Spleen (tissue), 11 donors: ENCODE measurements around the gene VSTM2L. TPM values are rescaled to one million over a fixed set of nuclear protein-coding genes. Genes with fewer than 3 reads are reported as not detected.

Experiments used
- DNase-seq: peaks from one replicate; pipeline ENCODE4 v3.0.0-alpha.2; 2020
- H3K27ac ChIP-seq, 8 donors: fragments of 200-600 bp; sonication (generic) in 7 of 8; 1 replicate in 4 of 8; 2 replicates in 4 of 8; pipeline versions ENCODE4 v1.5.0 to v1.8.0; 2016 to 2021; ENCODE audit warnings: inconsistent platforms in 4 of 8, mild to moderate bottlenecking in 4 of 8, moderate library complexity in 1 of 8
- H3K27me3 ChIP-seq, 7 donors: fragments of 200-600 bp; sonication (generic) in 6 of 7; replicated peaks in 1 of 7; 1 replicate in 4 of 7; 2 replicates in 3 of 7; pipeline versions ENCODE4 v1.5.0 to v1.8.0; 2016 to 2021; ENCODE audit warnings: inconsistent platforms in 3 of 7, mild to moderate bottlenecking in 1 of 7
- H3K36me3 ChIP-seq, 6 donors: fragments of 200-600 bp; sonication (generic) in 5 of 6; 1 replicate in 4 of 6; 2 replicates in 2 of 6; pipeline versions ENCODE4 v1.5.0 to v1.8.0; 2016 to 2021; ENCODE audit warnings: inconsistent platforms in 2 of 6
- H3K4me1 ChIP-seq, 6 donors: fragments of 200-600 bp; sonication (generic) in 5 of 6; 1 replicate in 3 of 6; 2 replicates in 3 of 6; pipeline versions ENCODE4 v1.5.0 to v1.8.0; 2016 to 2021; ENCODE audit warnings: inconsistent platforms in 3 of 6
- H3K4me3 ChIP-seq, 8 donors: fragments of 200-600 bp; sonication (generic) in 7 of 8; 1 replicate in 4 of 8; 2 replicates in 4 of 8; pipeline versions ENCODE4 v1.5.0 to v1.8.0; 2016 to 2021; ENCODE audit warnings: inconsistent platforms in 4 of 8, mild to moderate bottlenecking in 4 of 8, moderate library complexity in 2 of 8
- H3K9me3 ChIP-seq, 8 donors: fragments of 200-600 bp; sonication (generic) in 7 of 8; 1 replicate in 4 of 8; 2 replicates in 4 of 8; pipeline versions ENCODE4 v1.5.0 to v1.8.0; 2016 to 2021; ENCODE audit warnings: inconsistent platforms in 4 of 8
- CTCF ChIP-seq, 11 experiments: fragments of 200-600 bp in 7 of 11; fragments of 450-650 bp in 4 of 11; sonication (generic) in 4 of 11; IDR thresholded peaks in 8 of 11; conservative IDR thresholded peaks in 3 of 11; 1 replicate in 7 of 11; 2 replicates in 4 of 11; pipeline versions ENCODE4 v1.4.0 to v1.8.0; 2016 to 2021; ENCODE audit warnings: antibody characterized with exemption in 11 of 11, inconsistent platforms in 4 of 11, mild to moderate bottlenecking in 1 of 11
- POLR2A ChIP-seq, 3 donors: fragments of 450-650 bp; IDR thresholded peaks; one replicate each; pipeline ENCODE4 v1.5.1; 2017; ENCODE audit warnings: antibody characterized with exemption in 3 of 3, mild to moderate bottlenecking in 1 of 3
- POLR2AphosphoS5 ChIP-seq, 3 donors: sonication (generic); formaldehyde crosslinking; IDR thresholded peaks; one replicate each; pipeline ENCODE4 v1.5.1; 2017; ENCODE audit warnings: antibody characterized with exemption in 3 of 3
- WGBS, 5 donors: extraction: QIAGEN DNeasy Blood & Tissue Kit in 3 of 5; methylation state at CpG; one replicate each; pipeline versions ENCODE4 v1.1.5 to v1.1.7; 2013 to 2018; 5-methylcytosine and 5-hydroxymethylcytosine counted together
- intact Hi-C: fragments of 100-400 bp; cut with DNase I; formaldehyde crosslinking; loops from one replicate; pipeline ENCODE4 v1.15.0; 2023; ENCODE audit warnings: low total_unique reads
- polyA plus RNA-seq, 3 donors: library from polyadenylated mRNA; stranded (reverse); fragments of 200-250 nt; gene quantifications; one replicate each; pipeline ENCODE4 v1.2.1, GENCODE V29; 2013
- total RNA-seq, 7 donors: library from RNA; depleted of rRNA in 3 of 7; stranded (reverse); fragments of >200 nt in 3 of 7; fragmentation: NEBNext Ultra II Directional in 4 of 7; extraction: Animal tissue kit (Norgen Biotek cat#: 25700) in 4 of 7; gene quantifications; one replicate each; pipeline versions ENCODE4 v1.1.0 to v1.2.1, GENCODE V29; 2016 to 2021
- donor health status: healthy with polysubstance abuse.
- donor health status: DM: no; HTN: no; CAD: no; lungs with moderate emphysema.
- donor health status: DM: no; HTN: no; CAD: no.
- donor health status: Bipolar disorder and iron deficiency.
- donor health status: healthy.
- donor health status: DM: no; HTN: no; CAD: no.
- donor health status: DM: yes; HTN: yes; CAD: no.

The VSTM2L gene
- total and polyA plus RNA-seq, 10 donors, result 1.7 to 88.7 (median 24.6) TPM

- Histone ChIP-seq H3K27me3 (no peaks in the 10 kb centered on the region), H3K9me3 (no peaks in the 10 kb centered on the region), H3K27ac (no peak overlapping the region), H3K4me1 (peaks cover 0 to 10% (median 0%) of the 10 kb centered on the region in 6 donors), H3K4me3 (no peak overlapping the region), H3K36me3 (peaks cover 0 to 64% (median 32%) of the 10 kb centered on the region in 6 donors)
- intact Hi-C loops, result no loop called here
- no peak for DNase-seq
- TF ChIP-seq POLR2A (IDR thresholded peaks at IDR 0.05) (no peak), POLR2AphosphoS5 (IDR thresholded peaks at IDR 0.05) (no peak), CTCF (IDR thresholded peaks at IDR 0.05 in 8 of 11, conservative IDR thresholded peaks at IDR 0.05 in 3 of 11) (no peak)
- 91 to 98% (median 98%) methylated on average over 8 of the region's 8 CpGs for WGBS, 5 donors
Observed at GRCh38 chr20:37981568-37981967, 78.6 kb downstream of the VSTM2L start.

GRCh38 chr20:37983286-37983685 lies 80.4 kb downstream of the VSTM2L start:
- Histone ChIP-seq H3K36me3 (peaks cover 2 to 81% (median 42%) of the 10 kb centered on the region in 6 donors), H3K4me3 (no peak overlapping the region), H3K9me3 (no peaks in the 10 kb centered on the region), H3K4me1 (no peaks in the 10 kb centered on the region), H3K27me3 (no peaks in the 10 kb centered on the region), H3K27ac (no peak overlapping the region)
- 92 to 97% (median 93%) methylated on average over 13 of the region's 13 CpGs for WGBS, 5 donors
- TF ChIP-seq POLR2A (IDR thresholded peaks at IDR 0.05), result no peak
- TF ChIP-seq CTCF (IDR thresholded peaks at IDR 0.05 in 8 of 11, conservative IDR thresholded peaks at IDR 0.05 in 3 of 11), result no peak
- TF ChIP-seq POLR2AphosphoS5 (IDR thresholded peaks at IDR 0.05), result no peak
- intact Hi-C loops, result no loop called here
- no peak for DNase-seq

GRCh38 chr20:37984018-37984785 lies 81.3 kb downstream of the VSTM2L start:
- TF ChIP-seq POLR2AphosphoS5 (IDR thresholded peaks at IDR 0.05) (no peak), CTCF (IDR thresholded peaks at IDR 0.05 in 8 of 11, conservative IDR thresholded peaks at IDR 0.05 in 3 of 11) (no peak), POLR2A (IDR thresholded peaks at IDR 0.05) (no peak)
- WGBS, 5 donors, result 82 to 93% (median 92%) methylated on average over 14 of the region's 14 CpGs
- no peak for DNase-seq

GRCh38 chr20:37986044-37986858 lies 83.3 kb downstream of the VSTM2L start:
- Histone ChIP-seq H3K27me3 (no peaks in the 10 kb centered on the region), H3K4me3 (no peak overlapping the region), H3K4me1 (peaks cover 11 to 21% (median 19%) of the 10 kb centered on the region in 6 donors), H3K9me3 (no peaks in the 10 kb centered on the region), H3K36me3 (peaks cover 2 to 86% (median 36%) of the 10 kb centered on the region in 6 donors), H3K27ac (no peak overlapping the region)
- intact Hi-C loops, result no loop called here
- TF ChIP-seq POLR2AphosphoS5 (IDR thresholded peaks at IDR 0.05) (no peak), CTCF (IDR thresholded peaks at IDR 0.05 in 8 of 11, conservative IDR thresholded peaks at IDR 0.05 in 3 of 11) (no peak), POLR2A (IDR thresholded peaks at IDR 0.05) (no peak)
- 86 to 94% (median 91%) methylated on average over 9 of the region's 9 CpGs for whole genome bisulfite sequencing, 5 donors
- DNase-seq, result no peak

More at GRCh38 chr20:37984018-37984785, 81.3 kb downstream of the VSTM2L start:
- H3K36me3 ChIP-seq, result peaks cover 2 to 90% (median 45%) of the 10 kb centered on the region in 6 donors
- no peaks in the 10 kb centered on the region for H3K9me3 ChIP-seq
- no peaks in the 10 kb centered on the region for H3K27me3 ChIP-seq
- no peak overlapping the region for H3K27ac ChIP-seq
- H3K4me1 ChIP-seq, result peaks cover 0 to under 1% (median 0%) of the 10 kb centered on the region in 6 donors
- intact Hi-C loops, result no loop called here
- H3K4me3 ChIP-seq, result no peak overlapping the region
